DND-41 (cell line): ENCODE results near the gene DCDC1.

Experiments
- ATAC-seq: fragments of 200-7000 bp; cut with Tn5 transposase; 3 replicates; pipeline ENCODE4 v1.9.1; 2021; ENCODE audit warnings: low read depth; ENCODE audit not compliant: insufficient read depth
- DNase-seq: peaks from one replicate; pipeline ENCODE4 v3.0.0-alpha.2; 2020
- H2AFZ ChIP-seq: 2 replicates; pipeline ENCODE4 v1.6.0; 2012; ENCODE audit warnings: low read depth, low read length
- H3K27ac ChIP-seq: 2 replicates; pipeline ENCODE4 v1.5.1; 2012; ENCODE audit warnings: low read length, inconsistent platforms
- H3K27me3 ChIP-seq: fragments of 200-600 bp; sonication (generic); 2 replicates; pipeline ENCODE4 v1.6.0; 2012; ENCODE audit warnings: low read length, mild to moderate bottlenecking, inconsistent platforms; ENCODE audit not compliant: insufficient read depth, poor library complexity
- H3K36me3 ChIP-seq: 2 replicates; pipeline ENCODE4 v1.5.1; 2012; ENCODE audit warnings: low read length, inconsistent platforms; ENCODE audit not compliant: insufficient read depth
- H3K4me1 ChIP-seq: 2 replicates; pipeline ENCODE4 v1.5.1; 2012; ENCODE audit warnings: mild to moderate bottlenecking, low read length; ENCODE audit not compliant: insufficient read depth
- H3K4me2 ChIP-seq: 2 replicates; pipeline ENCODE4 v1.6.0; 2012; ENCODE audit warnings: mild to moderate bottlenecking, moderate library complexity, low read length, inconsistent platforms; ENCODE audit not compliant: insufficient read depth
- H3K4me3 ChIP-seq, 2 experiments: fragments of 200-600 bp in 1 of 2; shearing (Covaris generic) in 1 of 2; 2 replicates each; pipeline ENCODE4 v1.5.1; 2012 to 2016; ENCODE audit warnings: inconsistent platforms in 2 of 2, low read length in 2 of 2, mild to moderate bottlenecking in 2 of 2, low read depth in 1 of 2, moderate library complexity in 1 of 2
- H3K79me2 ChIP-seq: 2 replicates; pipeline ENCODE4 v1.6.0; 2012; ENCODE audit warnings: low read length, inconsistent platforms; ENCODE audit not compliant: insufficient read depth
- H3K9ac ChIP-seq: 2 replicates; pipeline ENCODE4 v1.6.0; 2012; ENCODE audit warnings: low read depth, mild to moderate bottlenecking, inconsistent platforms, low read length, moderate library complexity
- H3K9me3 ChIP-seq: 2 replicates; pipeline ENCODE4 v1.5.1; 2012; ENCODE audit warnings: low read length, moderate library complexity, mild to moderate bottlenecking, inconsistent platforms; ENCODE audit not compliant: insufficient read depth, severe bottlenecking
- H4K20me1 ChIP-seq: 2 replicates; pipeline ENCODE4 v1.6.0; 2012; ENCODE audit warnings: low read length; ENCODE audit not compliant: insufficient read depth
- CTCF ChIP-seq: IDR thresholded peaks from 2 replicates; pipeline ENCODE4 v1.5.1; 2012; ENCODE audit warnings: borderline replicate concordance, low read length, moderate library complexity, mild to moderate bottlenecking; ENCODE audit not compliant: poor library complexity, severe bottlenecking; ENCODE audit errors: extremely low read depth
- EZH2 ChIP-seq: IDR thresholded peaks from 3 replicates; pipeline ENCODE4 v1.6.1; 2012; ENCODE audit warnings: borderline replicate concordance, low read depth, mild to moderate bottlenecking, moderate library complexity, low read length, inconsistent platforms; ENCODE audit not compliant: severe bottlenecking

Gene DCDC1

GRCh38 chr11:30879322-30880005, 490.1 kb downstream of the DCDC1 start:
- H3K9ac ChIP-seq: no peak overlapping the region

GRCh38 chr11:30878400-30878799, 491.1 kb downstream of the DCDC1 start:
- H3K9ac ChIP-seq: no peak overlapping the region
- H3K27ac ChIP-seq: no peak overlapping the region
- H3K79me2 ChIP-seq: no peaks in the 10 kb centered on the region
- H4K20me1 ChIP-seq: no peaks in the 10 kb centered on the region
- H2AFZ ChIP-seq: no peak overlapping the region
- H3K9me3 ChIP-seq: no peaks in the 10 kb centered on the region
- H3K27me3 ChIP-seq: no peaks in the 10 kb centered on the region
- no peaks in the 10 kb centered on the region for H3K36me3 ChIP-seq
- no peak for ATAC-seq
- H3K4me3 ChIP-seq: no peak overlapping the region
- H3K4me1 ChIP-seq: no peaks in the 10 kb centered on the region
- no peak for DNase-seq
- H3K4me2 ChIP-seq: no peak overlapping the region
- TF ChIP-seq EZH2 (no peak), CTCF (no peak)

More at GRCh38 chr11:30879322-30880005, 490.1 kb downstream of the DCDC1 start:
- Histone ChIP-seq H3K4me3 (no peak overlapping the region), H3K27me3 (no peaks in the 10 kb centered on the region), H3K9me3 (no peaks in the 10 kb centered on the region), H3K4me2 (no peak overlapping the region), H3K36me3 (no peaks in the 10 kb centered on the region), H3K4me1 (no peaks in the 10 kb centered on the region), H2AFZ (no peak overlapping the region), H3K27ac (no peak overlapping the region), H3K79me2 (no peaks in the 10 kb centered on the region), H4K20me1 (no peaks in the 10 kb centered on the region)
- no peak for DNase-seq
- TF ChIP-seq EZH2 (no peak), CTCF (no peak)
- ATAC-seq: no peak

GRCh38 chr11:30876663-30877396, 492.7 kb downstream of the DCDC1 start:
- no peaks in the 10 kb centered on the region for H3K79me2 ChIP-seq
- H3K4me1 ChIP-seq: no peaks in the 10 kb centered on the region
- H3K27ac ChIP-seq: no peak overlapping the region
- no peak for DNase-seq
- H3K36me3 ChIP-seq: no peaks in the 10 kb centered on the region
- H3K4me2 ChIP-seq: no peak overlapping the region
- H3K9ac ChIP-seq: no peak overlapping the region
- no peak overlapping the region for H3K4me3 ChIP-seq
- no peak overlapping the region for H2AFZ ChIP-seq
- H3K27me3 ChIP-seq: no peaks in the 10 kb centered on the region
- TF ChIP-seq EZH2: no peak
- no peak for TF ChIP-seq CTCF
- no peaks in the 10 kb centered on the region for H4K20me1 ChIP-seq
- ATAC-seq: no peak
- H3K9me3 ChIP-seq: no peaks in the 10 kb centered on the region
